ENCODE measurements around the gene RNF34.

Gene RNF34

GRCh38 chr12:121465921-121466793, 66.2 kb downstream of the RNF34 start:
- in situ Hi-C loops (cut with MboI; ENCODE audit: low sequenced_read_pairs): no loop called here

GRCh38 chr12:121466794-121467637, 67.1 kb downstream of the RNF34 start:
- in situ Hi-C loops (cut with MboI; ENCODE audit: low sequenced_read_pairs): no loop called here

DNA sequence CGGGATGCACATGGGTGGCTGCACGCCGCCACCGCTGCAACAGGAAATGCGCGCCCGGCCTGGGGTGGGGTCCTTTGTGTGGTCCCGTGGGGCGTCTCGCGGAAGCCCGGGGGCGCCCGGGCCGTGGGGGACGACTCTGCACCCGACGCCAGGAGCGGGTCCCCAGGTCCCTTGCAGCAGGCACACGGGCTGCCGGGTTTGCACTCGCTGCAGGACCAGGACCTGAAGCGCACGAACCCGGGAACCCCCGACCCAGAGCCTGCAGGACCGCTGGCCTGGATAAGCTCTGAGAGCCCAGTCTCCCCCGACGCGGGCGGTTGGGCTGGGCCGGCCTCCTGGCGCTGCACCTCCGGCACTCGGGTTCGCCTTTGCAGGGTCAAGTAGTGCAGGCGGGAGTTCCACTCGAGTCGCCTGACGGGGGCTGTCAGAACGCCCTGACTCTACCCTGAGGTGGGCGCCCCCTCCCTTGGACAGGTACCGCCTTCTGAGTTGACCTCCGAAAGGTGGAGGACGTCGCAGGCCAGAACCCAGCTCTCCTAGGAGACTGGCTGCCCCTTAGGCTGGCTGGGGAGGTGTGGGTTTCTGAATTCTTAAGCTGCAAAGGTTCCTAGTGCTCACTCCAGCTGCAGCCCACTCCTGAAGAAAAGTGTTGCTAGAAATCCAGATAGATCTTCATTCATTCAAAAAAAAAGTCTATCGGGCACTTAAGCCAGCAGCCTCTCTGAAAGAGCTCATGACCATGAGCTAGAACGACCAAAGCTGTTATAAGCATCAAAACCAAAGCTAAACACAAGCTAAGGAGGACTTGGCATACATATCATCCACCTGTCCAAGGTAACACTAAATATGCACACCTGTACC, 68.0 kb downstream of the RNF34 start:
- in situ Hi-C loops (cut with MboI; ENCODE audit: low sequenced_read_pairs): no loop called here

GRCh38 chr12:121468499-121468801, 68.5 kb downstream of the RNF34 start:
- in situ Hi-C loops (cut with MboI; ENCODE audit: low sequenced_read_pairs): no loop called here

DNA sequence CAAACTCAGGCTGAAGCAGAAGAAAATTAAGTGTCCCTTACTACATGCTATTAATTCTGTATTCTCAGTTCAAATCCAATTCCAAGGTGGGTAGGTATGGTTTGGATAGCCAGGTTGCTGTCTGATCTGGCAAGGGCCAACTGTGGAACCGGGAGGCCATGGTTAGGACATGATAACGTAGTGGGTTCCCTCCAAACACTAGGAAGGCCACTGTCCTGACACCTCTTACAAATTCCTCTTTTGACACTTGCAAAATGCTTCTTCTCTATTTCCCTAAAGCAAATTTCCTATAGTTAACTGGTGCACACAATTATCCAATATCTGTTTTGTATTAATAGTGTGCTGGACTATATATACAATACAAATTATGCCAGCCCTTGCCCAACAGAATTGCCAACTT, 70.8 kb downstream of the RNF34 start:
- in situ Hi-C loops (cut with MboI; ENCODE audit: low sequenced_read_pairs): no loop called here

GRCh38 chr12:121472150-121472905, 72.4 kb downstream of the RNF34 start:
- in situ Hi-C loops (cut with MboI; ENCODE audit: low sequenced_read_pairs): no loop called here
